Measurements from ENCODE around the gene ING3. TPM values are rescaled to one million over a fixed set of nuclear protein-coding genes. Genes with fewer than 3 reads are reported as not detected.

Gene ING3
- total and polyA plus RNA-seq, 9 of the 15 experiments (the other 6 are each of a cell fraction or from before 2014, with no cell fraction given): 22.8 to 233 (median 50.4) TPM

- TF ChIP-seq ZBTB40 (IDR thresholded peaks at IDR 0.05): 0 out of 2 replicates have a peak, but pooled peaks have one; percentile 10
- no peak for TF ChIP-seq ZBTB40 (CRISPR knock-in tag; IDR thresholded peaks at IDR 0.05)
- no peak for TF ChIP-seq ZNF165 (CRISPR knock-in tag; IDR thresholded peaks at IDR 0.05; ENCODE audit: borderline replicate concordance)
- TF ChIP-seq HDAC1 (IDR thresholded peaks at IDR 0.05): 0 out of 4 replicates have a peak, but pooled peaks of 1 of the 2 experiments have one; percentile 10
- TF ChIP-seq HNRNPK (IDR thresholded peaks at IDR 0.05; ENCODE audit: low read depth, low read length, poor library complexity, severe bottlenecking): no peak
- 0 out of 2 replicates have a peak, but pooled peaks have one; percentile 22 for TF ChIP-seq EHMT2 (IDR thresholded peaks at IDR 0.05)
- TF ChIP-seq MITF (IDR thresholded peaks at IDR 0.05): no peak
- no peak for TF ChIP-seq PTTG1 (tag; IDR thresholded peaks at IDR 0.05; ENCODE audit: low read depth)
- TF ChIP-seq FOS (IDR thresholded peaks at IDR 0.05; ENCODE audit: extremely low read depth, insufficient read length): no peak
Observed at GRCh38 chr7:120996988-120997345, 46.4 kb downstream of the ING3 start (continued).
